HEK293 (cell line): Measurements from ENCODE around the gene MEGF6.

Experiments used
- CTCF ChIA-PET: fragments of 350-600 bp; formaldehyde crosslinking; extraction: SDS; loops from one replicate; lab custom pipeline; 2021; ENCODE audit warnings: antibody characterized with exemption; lab: Yijun Ruan, JAX
- POLR2A ChIA-PET: fragments of 300-600 bp; formaldehyde crosslinking; extraction: SDS; loops from one replicate; lab custom pipeline; 2020; ENCODE audit warnings: antibody characterized with exemption, inconsistent platforms; lab: Yijun Ruan, JAX
- H3K27ac ChIP-seq: fragments of 200-500 bp; sonication (Bioruptor generic); 2 replicates; pipeline ENCODE4 v1.5.1; 2014; ENCODE audit warnings: low read depth, low read length, control low read depth, inconsistent platforms; ENCODE audit errors: extremely low read depth
- H3K36me3 ChIP-seq, 2 experiments: fragments of 200-500 bp in 1 of 2; sonication (Bioruptor generic) in 1 of 2; 1 replicate in 1 of 2; 2 replicates in 1 of 2; pipeline ENCODE4 v1.5.1; 2014 to 2017; ENCODE audit warnings: inconsistent platforms in 2 of 2, low read length in 2 of 2; ENCODE audit not compliant: control insufficient read depth in 2 of 2, insufficient read depth in 1 of 2
- H3K4me1 ChIP-seq: fragments of 200-500 bp; sonication (Bioruptor generic); 2 replicates; pipeline ENCODE4 v1.5.1; 2014; ENCODE audit warnings: mild to moderate bottlenecking, low read length, inconsistent platforms; ENCODE audit not compliant: control insufficient read depth, insufficient read depth
- H3K4me3 ChIP-seq: 2 replicates; pipeline ENCODE4 v1.5.1; 2011; ENCODE audit warnings: low read depth, mild to moderate bottlenecking, control low read depth, low read length, moderate library complexity
- H3K9me3 ChIP-seq: fragments of 200-500 bp; sonication (Bioruptor generic); 2 replicates; pipeline ENCODE4 v1.5.1; 2014; ENCODE audit warnings: low read depth, low read length, inconsistent platforms; ENCODE audit not compliant: control insufficient read depth, insufficient read depth
- GLI4 ChIP-seq: fragments of 450-650 bp; formaldehyde crosslinking; IDR thresholded peaks from 2 replicates; pipeline ENCODE4 v1.5.1; 2016; ENCODE audit warnings: missing biosample characterization, missing genetic modification characterization
- KLF1 ChIP-seq: fragments of 450-650 bp; formaldehyde crosslinking; IDR thresholded peaks from 2 replicates; pipeline ENCODE4 v1.5.1; 2016; ENCODE audit warnings: missing biosample characterization, missing genetic modification characterization
- KLF16 ChIP-seq: fragments of 450-650 bp; formaldehyde crosslinking; IDR thresholded peaks from 2 replicates; pipeline ENCODE4 v1.5.1; 2017; ENCODE audit warnings: missing biosample characterization, missing genetic modification characterization
- KLF7 ChIP-seq: fragments of 450-650 bp; formaldehyde crosslinking; IDR thresholded peaks from 2 replicates; pipeline ENCODE4 v1.5.1; 2016; ENCODE audit warnings: missing biosample characterization, missing genetic modification characterization, borderline replicate concordance
- REPIN1 ChIP-seq: fragments of 450-650 bp; formaldehyde crosslinking; IDR thresholded peaks from 2 replicates; pipeline ENCODE4 v1.5.1; 2017; ENCODE audit warnings: missing biosample characterization, missing genetic modification characterization, low read depth
- SETDB1 ChIP-seq: IDR thresholded peaks from one replicate; pipeline ENCODE4 v1.6.1; 2017; ENCODE audit warnings: mild to moderate bottlenecking, low read length, moderate library complexity, mixed read lengths; ENCODE audit not compliant: insufficient read length
- SP2 ChIP-seq: fragments of 450-650 bp; formaldehyde crosslinking; IDR thresholded peaks from 2 replicates; pipeline ENCODE4 v1.5.1; 2016; ENCODE audit warnings: missing biosample characterization, missing genetic modification characterization
- TCF7L2 ChIP-seq: IDR thresholded peaks from 2 replicates; pipeline ENCODE4 v1.6.1; 2011; ENCODE audit warnings: low read depth, mild to moderate bottlenecking, inconsistent platforms, low read length, moderate library complexity, borderline replicate concordance
- YY2 ChIP-seq: fragments of 450-650 bp; formaldehyde crosslinking; IDR thresholded peaks from 2 replicates; pipeline ENCODE4 v1.5.1; 2016; ENCODE audit warnings: missing biosample characterization, missing genetic modification characterization
- ZBTB11 ChIP-seq: fragments of 450-650 bp; formaldehyde crosslinking; conservative IDR thresholded peaks from 2 replicates; pipeline ENCODE4 v1.5.1; 2016; ENCODE audit warnings: low read depth, missing biosample characterization, missing genetic modification characterization
- ZFP41 ChIP-seq: fragments of 450-650 bp; formaldehyde crosslinking; IDR thresholded peaks from 2 replicates; pipeline ENCODE4 v1.5.1; 2016; ENCODE audit warnings: missing biosample characterization, missing genetic modification characterization, borderline replicate concordance
- ZNF138 ChIP-seq: fragments of 450-650 bp; formaldehyde crosslinking; IDR thresholded peaks from 2 replicates; pipeline ENCODE4 v1.5.1; 2016; ENCODE audit warnings: missing biosample characterization, missing genetic modification characterization, borderline replicate concordance
- ZNF175 ChIP-seq: fragments of 450-650 bp; formaldehyde crosslinking; IDR thresholded peaks from 2 replicates; pipeline ENCODE4 v1.5.1; 2016; ENCODE audit warnings: missing biosample characterization, missing genetic modification characterization
- ZNF221 ChIP-seq: fragments of 450-650 bp; formaldehyde crosslinking; IDR thresholded peaks from 2 replicates; pipeline ENCODE4 v1.5.1; 2017; ENCODE audit warnings: missing biosample characterization, missing genetic modification characterization, borderline replicate concordance
- ZNF266 ChIP-seq: fragments of 450-650 bp; formaldehyde crosslinking; IDR thresholded peaks from 2 replicates; pipeline ENCODE4 v1.5.1; 2016; ENCODE audit warnings: missing biosample characterization, missing genetic modification characterization, low read depth
- ZNF292 ChIP-seq: fragments of 450-650 bp; formaldehyde crosslinking; IDR thresholded peaks from 2 replicates; pipeline ENCODE4 v1.5.1; 2016; ENCODE audit warnings: low read depth, missing biosample characterization, missing genetic modification characterization, borderline replicate concordance
- ZNF354C ChIP-seq: fragments of 450-650 bp; formaldehyde crosslinking; IDR thresholded peaks from 2 replicates; pipeline ENCODE4 v1.5.1; 2016; ENCODE audit warnings: missing biosample characterization, missing genetic modification characterization, low read depth, borderline replicate concordance
- ZNF514 ChIP-seq: fragments of 450-650 bp; formaldehyde crosslinking; IDR thresholded peaks from 2 replicates; pipeline ENCODE4 v1.5.1; 2016; ENCODE audit warnings: missing biosample characterization, missing genetic modification characterization
- ZNF596 ChIP-seq: fragments of 450-650 bp; IDR thresholded peaks from 2 replicates; pipeline ENCODE4 v1.5.0; 2018; ENCODE audit warnings: missing biosample characterization, mild to moderate bottlenecking, missing genetic modification characterization, moderate library complexity
- ZNF610 ChIP-seq: fragments of 450-650 bp; formaldehyde crosslinking; IDR thresholded peaks from 2 replicates; pipeline ENCODE4 v1.5.1; 2016; ENCODE audit warnings: missing biosample characterization, missing genetic modification characterization, borderline replicate concordance
- ZNF677 ChIP-seq: fragments of 450-650 bp; IDR thresholded peaks from 2 replicates; pipeline ENCODE4 v1.5.0; 2018; ENCODE audit warnings: missing biosample characterization, mild to moderate bottlenecking, missing genetic modification characterization, moderate library complexity
- ZNF701 ChIP-seq: fragments of 450-650 bp; formaldehyde crosslinking; IDR thresholded peaks from 2 replicates; pipeline ENCODE4 v1.5.1; 2016; ENCODE audit warnings: missing biosample characterization, missing genetic modification characterization
- ZNF776 ChIP-seq: fragments of 450-650 bp; formaldehyde crosslinking; IDR thresholded peaks from 2 replicates; pipeline ENCODE4 v1.5.0; 2017; ENCODE audit warnings: missing biosample characterization, missing genetic modification characterization, borderline replicate concordance
- ZNF785 ChIP-seq: fragments of 450-650 bp; formaldehyde crosslinking; IDR thresholded peaks from 2 replicates; pipeline ENCODE4 v1.5.1; 2016; ENCODE audit warnings: missing biosample characterization, missing genetic modification characterization
- ZNF792 ChIP-seq: fragments of 450-650 bp; formaldehyde crosslinking; IDR thresholded peaks from 2 replicates; pipeline ENCODE4 v1.5.1; 2016; ENCODE audit warnings: missing biosample characterization, missing genetic modification characterization
- TF ChIP-seq, protein P1 (sequence below): fragments of 450-650 bp; formaldehyde crosslinking; IDR thresholded peaks from 2 replicates; pipeline ENCODE4 v1.5.1; 2016; ENCODE audit warnings: missing biosample characterization, missing genetic modification characterization
- TF ChIP-seq, protein P2 (sequence below): fragments of 450-650 bp; formaldehyde crosslinking; IDR thresholded peaks from 2 replicates; pipeline ENCODE4 v1.5.1; 2016; ENCODE audit warnings: missing biosample characterization, missing genetic modification characterization
- TF ChIP-seq, protein P3 (sequence below): fragments of 450-650 bp; formaldehyde crosslinking; IDR thresholded peaks from 2 replicates; pipeline ENCODE4; 2016; ENCODE audit warnings: missing biosample characterization, missing genetic modification characterization
- TF ChIP-seq, protein P4 (sequence below): fragments of 450-650 bp; formaldehyde crosslinking; IDR thresholded peaks from 2 replicates; pipeline ENCODE4 v1.5.1; 2016; ENCODE audit warnings: missing biosample characterization, missing genetic modification characterization

MEGF6 gene

DNA sequence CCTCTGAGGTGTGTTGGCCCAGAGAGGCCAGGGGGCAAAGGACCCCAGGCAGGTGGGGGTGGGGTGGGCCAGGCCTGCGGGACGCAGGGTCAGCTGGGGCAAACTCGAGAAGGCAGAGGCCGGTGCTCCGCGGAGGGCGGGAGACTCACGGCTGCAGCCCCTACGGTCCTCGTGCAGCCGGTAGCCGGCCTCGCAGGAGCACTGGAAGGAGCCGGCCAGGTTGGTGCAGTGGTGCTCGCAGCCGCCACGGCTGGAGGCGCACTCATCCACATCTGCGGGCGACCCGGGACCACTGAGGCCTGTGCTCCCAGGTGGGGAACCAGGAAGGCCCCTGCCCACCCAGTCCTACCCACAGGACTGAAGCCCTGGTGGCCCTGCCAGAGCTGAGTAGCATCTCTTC, 101.6 kb downstream of the MEGF6 start:
- Histone ChIP-seq H3K9me3 (no peaks in the 10 kb centered on the region), H3K36me3 (no peaks in the 10 kb centered on the region), H3K4me3 (no peak overlapping the region), H3K4me1 (no peaks in the 10 kb centered on the region), H3K27ac (no peak overlapping the region)
- ChIA-PET POLR2A (no interaction called here), CTCF (no interaction called here)
- TF ChIP-seq, protein P1, sequence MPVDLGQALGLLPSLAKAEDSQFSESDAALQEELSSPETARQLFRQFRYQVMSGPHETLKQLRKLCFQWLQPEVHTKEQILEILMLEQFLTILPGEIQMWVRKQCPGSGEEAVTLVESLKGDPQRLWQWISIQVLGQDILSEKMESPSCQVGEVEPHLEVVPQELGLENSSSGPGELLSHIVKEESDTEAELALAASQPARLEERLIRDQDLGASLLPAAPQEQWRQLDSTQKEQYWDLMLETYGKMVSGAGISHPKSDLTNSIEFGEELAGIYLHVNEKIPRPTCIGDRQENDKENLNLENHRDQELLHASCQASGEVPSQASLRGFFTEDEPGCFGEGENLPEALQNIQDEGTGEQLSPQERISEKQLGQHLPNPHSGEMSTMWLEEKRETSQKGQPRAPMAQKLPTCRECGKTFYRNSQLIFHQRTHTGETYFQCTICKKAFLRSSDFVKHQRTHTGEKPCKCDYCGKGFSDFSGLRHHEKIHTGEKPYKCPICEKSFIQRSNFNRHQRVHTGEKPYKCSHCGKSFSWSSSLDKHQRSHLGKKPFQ = no peak
- TF ChIP-seq, protein P2, sequence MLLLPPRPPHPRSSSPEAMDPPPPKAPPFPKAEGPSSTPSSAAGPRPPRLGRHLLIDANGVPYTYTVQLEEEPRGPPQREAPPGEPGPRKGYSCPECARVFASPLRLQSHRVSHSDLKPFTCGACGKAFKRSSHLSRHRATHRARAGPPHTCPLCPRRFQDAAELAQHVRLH (tag by site-specific recombination) = no peak
- TF ChIP-seq KLF1 (tag by site-specific recombination) (no peak), REPIN1 (tag by site-specific recombination) (no peak), YY2 (tag by site-specific recombination) (no peak), KLF16 (no peak), ZNF792 (tag by site-specific recombination) (no peak), ZNF221 (tag by site-specific recombination) (no peak), GLI4 (tag by site-specific recombination) (no peak), ZNF677 (tag by site-specific recombination) (no peak)
- TF ChIP-seq, protein P3, sequence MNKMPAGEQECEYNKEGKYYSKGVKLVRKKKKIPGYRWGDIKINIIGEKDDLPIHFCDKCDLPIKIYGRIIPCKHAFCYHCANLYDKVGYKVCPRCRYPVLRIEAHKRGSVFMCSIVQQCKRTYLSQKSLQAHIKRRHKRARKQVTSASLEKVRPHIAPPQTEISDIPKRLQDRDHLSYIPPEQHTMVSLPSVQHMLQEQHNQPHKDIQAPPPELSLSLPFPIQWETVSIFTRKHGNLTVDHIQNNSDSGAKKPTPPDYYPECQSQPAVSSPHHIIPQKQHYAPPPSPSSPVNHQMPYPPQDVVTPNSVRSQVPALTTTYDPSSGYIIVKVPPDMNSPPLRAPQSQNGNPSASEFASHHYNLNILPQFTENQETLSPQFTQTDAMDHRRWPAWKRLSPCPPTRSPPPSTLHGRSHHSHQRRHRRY (tag by site-specific recombination) = no peak
- TF ChIP-seq, protein P4, sequence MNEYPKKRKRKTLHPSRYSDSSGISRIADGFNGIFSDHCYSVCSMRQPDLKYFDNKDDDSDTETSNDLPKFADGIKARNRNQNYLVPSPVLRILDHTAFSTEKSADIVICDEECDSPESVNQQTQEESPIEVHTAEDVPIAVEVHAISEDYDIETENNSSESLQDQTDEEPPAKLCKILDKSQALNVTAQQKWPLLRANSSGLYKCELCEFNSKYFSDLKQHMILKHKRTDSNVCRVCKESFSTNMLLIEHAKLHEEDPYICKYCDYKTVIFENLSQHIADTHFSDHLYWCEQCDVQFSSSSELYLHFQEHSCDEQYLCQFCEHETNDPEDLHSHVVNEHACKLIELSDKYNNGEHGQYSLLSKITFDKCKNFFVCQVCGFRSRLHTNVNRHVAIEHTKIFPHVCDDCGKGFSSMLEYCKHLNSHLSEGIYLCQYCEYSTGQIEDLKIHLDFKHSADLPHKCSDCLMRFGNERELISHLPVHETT = no peak

- Histone ChIP-seq H3K27ac (no peak overlapping the region), H3K9me3 (no peaks in the 10 kb centered on the region), H3K36me3 (no peaks in the 10 kb centered on the region), H3K4me3 (no peak overlapping the region), H3K4me1 (no peaks in the 10 kb centered on the region)
- ChIA-PET CTCF (no interaction called here), POLR2A (no interaction called here)
- TF ChIP-seq SP2 (no peak), ZNF596 (tag by site-specific recombination) (no peak), ZNF701 (tag by site-specific recombination) (no peak), ZNF266 (tag by site-specific recombination) (no peak), ZBTB11 (tag by site-specific recombination) (no peak), ZNF610 (tag by site-specific recombination) (no peak), ZNF792 (tag by site-specific recombination) (no peak), ZNF514 (tag by site-specific recombination) (no peak), ZNF175 (tag by site-specific recombination) (no peak), KLF7 (no peak), TCF7L2 (no peak), ZNF138 (tag by site-specific recombination) (no peak), ZNF776 (no peak), ZNF785 (tag by site-specific recombination) (no peak), ZFP41 (tag by site-specific recombination) (no peak), ZNF292 (tag by site-specific recombination) (no peak), SETDB1 (no peak), ZNF354C (tag by site-specific recombination) (no peak)
These were observed 102.4 kb downstream of the MEGF6 start for GRCh38 chr1:3508757-3509415.
